Endothelial cell of umbilical vein (primary cell): ENCODE results near the gene SLC4A4. TPM values are rescaled to one million over a fixed set of nuclear protein-coding genes. Genes with fewer than 3 reads are reported as not detected.

Experiments
- BruUV-seq: library from RNA; stranded (reverse); fragments of 400-500 nt; replicated peaks from 2 replicates; lab custom pipeline; 2021; lab: Mats Ljungman, UMichigan
- CTCF ChIA-PET: fragments of 300-600, 350-600 bp; sonication (Branson Sonifier 250); formaldehyde crosslinking; loops from one replicate; lab custom pipeline; 2021; ENCODE audit warnings: antibody characterized with exemption, inconsistent platforms; lab: Charles Lee
- POLR2A ChIA-PET: fragments of 300-600, 350-600 bp; sonication (Branson Sonifier 250); formaldehyde crosslinking; loops from one replicate; lab custom pipeline; 2021; ENCODE audit warnings: antibody characterized with exemption, inconsistent platforms; lab: Charles Lee
- DNase-seq: peaks from one replicate; pipeline ENCODE4 v3.0.0-alpha.2; 2011; ENCODE audit warnings: low read depth, low spot score
- FAIRE-seq: peaks from 2 replicates; lab custom pipeline; 2011; peaks lifted over from hg19 to GRCh38; lab: Jason Lieb, UNC
- H2AFZ ChIP-seq: 2 replicates; pipeline ENCODE4 v1.6.0; 2012; ENCODE audit warnings: low read depth, low read length, control low read depth, inconsistent platforms
- H3K27ac ChIP-seq: 2 replicates; pipeline ENCODE4 v1.5.1; 2011; ENCODE audit warnings: low read depth, mild to moderate bottlenecking, control low read depth, low read length, moderate library complexity; ENCODE audit not compliant: insufficient read depth
- H3K27me3 ChIP-seq, 2 experiments: 2 replicates each; pipeline versions ENCODE4 v1.6.0 to v1.6.1; 2011; ENCODE audit warnings: low read length in 2 of 2, mixed read lengths in 1 of 2; ENCODE audit not compliant: control insufficient read depth in 2 of 2, insufficient read depth in 2 of 2
- H3K36me3 ChIP-seq, 2 experiments: 2 replicates in 1 of 2; 3 replicates in 1 of 2; pipeline ENCODE4 v1.5.1; 2011; ENCODE audit warnings: low read length in 2 of 2, mild to moderate bottlenecking in 1 of 2, moderate library complexity in 1 of 2; ENCODE audit not compliant: control insufficient read depth in 2 of 2, insufficient read depth in 2 of 2; ENCODE audit errors: extremely low read depth in 1 of 2
- H3K4me1 ChIP-seq: 3 replicates; pipeline ENCODE4 v1.5.1; 2011; ENCODE audit warnings: mild to moderate bottlenecking, low read length; ENCODE audit not compliant: control insufficient read depth, insufficient read depth; ENCODE audit errors: extremely low read depth
- H3K4me2 ChIP-seq: 2 replicates; pipeline ENCODE4 v1.6.1; 2011; ENCODE audit warnings: low read length, control low read depth, mixed read lengths; ENCODE audit not compliant: insufficient read depth
- H3K4me3 ChIP-seq, 3 experiments: fragments of 200-600 bp in 1 of 3; sonication (generic), shearing (Covaris generic) in 1 of 3; replicated peaks in 1 of 3; 2 replicates each; pipeline ENCODE4 v1.5.1; 2011 to 2016; ENCODE audit warnings: control low read depth in 3 of 3, low read length in 3 of 3, mild to moderate bottlenecking in 2 of 3, inconsistent platforms in 1 of 3, low read depth in 1 of 3, moderate library complexity in 1 of 3; ENCODE audit not compliant: insufficient read depth in 1 of 3
- H3K79me2 ChIP-seq: 2 replicates; pipeline ENCODE4 v1.6.0; 2012; ENCODE audit warnings: low read length, inconsistent platforms; ENCODE audit not compliant: control insufficient read depth, insufficient read depth
- H3K9ac ChIP-seq: replicated peaks from 2 replicates; pipeline ENCODE3; 2011; ENCODE audit warnings: low read length, control low read depth; ENCODE audit not compliant: insufficient read depth; ENCODE audit errors: extremely low read depth
- H3K9me1 ChIP-seq: replicated peaks from 3 replicates; pipeline ENCODE4 v1.6.0; 2011; ENCODE audit warnings: mild to moderate bottlenecking, low read length; ENCODE audit not compliant: control insufficient read depth, insufficient read depth; ENCODE audit errors: extremely low read depth
- H3K9me3 ChIP-seq: replicated peaks from 2 replicates; pipeline ENCODE4 v1.5.1; 2012; ENCODE audit warnings: low read length, inconsistent platforms; ENCODE audit not compliant: control insufficient read depth, insufficient read depth
- H4K20me1 ChIP-seq: replicated peaks from 2 replicates; pipeline ENCODE3; 2011; ENCODE audit warnings: mild to moderate bottlenecking, low read length; ENCODE audit not compliant: control insufficient read depth, insufficient read depth; ENCODE audit errors: extremely low read depth
- CTCF ChIP-seq, 2 donors: IDR thresholded peaks; 1 replicate in 1 of 2; 2 replicates in 1 of 2; pipeline ENCODE4 v1.5.1; 2011; ENCODE audit warnings: low read length in 2 of 2, mild to moderate bottlenecking in 2 of 2, moderate library complexity in 2 of 2, control low read depth in 1 of 2, inconsistent platforms in 1 of 2, low read depth in 1 of 2; ENCODE audit not compliant: insufficient read depth in 1 of 2; ENCODE audit errors: extremely low read depth in 1 of 2
- EZH2 ChIP-seq: IDR thresholded peaks from 2 replicates; pipeline ENCODE4 v1.6.1; 2012; ENCODE audit warnings: borderline replicate concordance, low read depth, mild to moderate bottlenecking, moderate library complexity, low read length, inconsistent platforms; ENCODE audit not compliant: severe bottlenecking
- FOS ChIP-seq: IDR thresholded peaks from 2 replicates; pipeline ENCODE4 v1.6.1; 2011; ENCODE audit warnings: mild to moderate bottlenecking, low read length, moderate library complexity, borderline replicate concordance; ENCODE audit not compliant: insufficient read depth
- GATA2 ChIP-seq: IDR thresholded peaks from 2 replicates; pipeline ENCODE4 v1.7.0; 2011; ENCODE audit warnings: low read depth, mild to moderate bottlenecking, moderate library complexity, mixed read lengths, low read length; ENCODE audit not compliant: insufficient read length, insufficient read depth
- JUN ChIP-seq: IDR thresholded peaks from 2 replicates; pipeline ENCODE4 v1.6.1; 2011; ENCODE audit warnings: borderline replicate concordance, low read depth; ENCODE audit not compliant: insufficient read length, insufficient read depth
- MAX ChIP-seq: IDR thresholded peaks from 2 replicates; pipeline ENCODE4 v1.6.1; 2011; ENCODE audit not compliant: insufficient read depth, insufficient read length
- MYC ChIP-seq: IDR thresholded peaks from one replicate; pipeline ENCODE4 v1.6.1; 2011; ENCODE audit warnings: mild to moderate bottlenecking, low read depth, low read length
- POLR2A ChIP-seq: IDR thresholded peaks from 2 replicates; pipeline ENCODE4 v1.6.1; 2012; ENCODE audit warnings: low read depth, mild to moderate bottlenecking, control low read depth, low read length
- POLR2AphosphoS5 ChIP-seq: IDR thresholded peaks from 2 replicates; pipeline ENCODE4 v1.6.1; 2012; ENCODE audit warnings: low read depth, mild to moderate bottlenecking, control low read depth, low read length, moderate library complexity; ENCODE audit not compliant: insufficient read depth
- dilution Hi-C: fragments of 300-500 bp; cut with MboI; formaldehyde crosslinking; loops from one replicate; pipeline ENCODE4 v1.15.0; 2019; ENCODE audit warnings: low sequenced_read_pairs; ENCODE audit not compliant: extremely low pct_ligation_motif_present
- intact Hi-C: fragments of 100-400 bp; cut with micrococcal nuclease; formaldehyde crosslinking; loops from one replicate; pipeline ENCODE4 v1.10.0; 2022
- polyA plus RNA-seq, 4 experiments: library from polyadenylated mRNA; depleted of rRNA in 3 of 4; stranded (reverse) in 3 of 4; unstranded in 1 of 4; fragments of >200 nt; gene quantifications; 2 replicates each; pipeline versions ENCODE4 v1.2.1 to v1.2.3, GENCODE V29; 2011 to 2012; ENCODE audit warnings: missing spikeins in 1 of 4
- total RNA-seq: library from RNA; stranded (reverse); gene quantifications from 2 replicates; pipeline ENCODE4 v1.2.3, GENCODE V29; 2021

Gene SLC4A4
- total and polyA plus RNA-seq, 2 donors (not counting 3 experiments of a cell fraction or from before 2014, with no cell fraction given), result not detected

- Histone ChIP-seq H3K9me3 (no peaks in the 10 kb centered on the region), H4K20me1 (no peaks in the 10 kb centered on the region), H3K27me3 (no peaks in the 10 kb centered on the region), H3K9me1 (no peaks in the 10 kb centered on the region), H3K4me1 (no peaks in the 10 kb centered on the region), H3K4me3 (no peak overlapping the region), H2AFZ (no peak overlapping the region), H3K9ac (no peak overlapping the region), H3K79me2 (no peaks in the 10 kb centered on the region), H3K27ac (no peak overlapping the region), H3K36me3 (no peaks in the 10 kb centered on the region), H3K4me2 (no peak overlapping the region)
- FAIRE-seq, result no peak
- no peak for TF ChIP-seq MYC
- no peak for DNase-seq
- BruUV-seq, result no TSS peak
- intact Hi-C loops, result no loop called here
- ChIA-PET CTCF (no interaction called here), POLR2A (no interaction called here)
- dilution Hi-C loops, result no loop called here
Measured at GRCh38 chr4:71368906-71369305, 30.1 kb downstream of the SLC4A4 start.

GRCh38 chr4:71369536-71369935, 30.7 kb downstream of the SLC4A4 start:
- Histone ChIP-seq H3K79me2 (no peaks in the 10 kb centered on the region), H3K4me1 (no peaks in the 10 kb centered on the region), H3K27me3 (no peaks in the 10 kb centered on the region), H3K36me3 (no peaks in the 10 kb centered on the region), H3K9me1 (no peaks in the 10 kb centered on the region), H3K4me2 (no peak overlapping the region), H4K20me1 (no peaks in the 10 kb centered on the region), H2AFZ (no peak overlapping the region), H3K9ac (no peak overlapping the region), H3K9me3 (no peaks in the 10 kb centered on the region), H3K4me3 (no peak overlapping the region), H3K27ac (no peak overlapping the region)
- DNase-seq, result no peak
- ChIA-PET CTCF (no interaction called here), POLR2A (no interaction called here)
- no peak for FAIRE-seq
- dilution Hi-C loops, result no loop called here
- no TSS peak for BruUV-seq
- intact Hi-C loops, result no loop called here
- TF ChIP-seq CTCF (IDR thresholded peaks at IDR 0.05; ENCODE audit: extremely low read depth in 1 of 2, insufficient read depth in 1 of 2, low read depth in 1 of 2, low read length in 2 of 2), result no peak
- no peak for TF ChIP-seq GATA2
- TF ChIP-seq FOS, result no peak
- TF ChIP-seq POLR2AphosphoS5, result no peak
- no peak for TF ChIP-seq POLR2A
- TF ChIP-seq MAX, result no peak
- no peak for TF ChIP-seq EZH2
- TF ChIP-seq MYC, result no peak
- TF ChIP-seq JUN, result no peak
